Thyroid gland (tissue), 4 donors: Measurements from ENCODE around the gene REPIN1.

ENCODE experiments used
- CTCF ChIP-seq, 6 experiments: fragments of 200-600 bp in 3 of 6; fragments of 450-650 bp in 3 of 6; sonication (generic) in 3 of 6; IDR thresholded peaks; one replicate each; pipeline ENCODE4 v1.5.1; 2016 to 2019; ENCODE audit warnings: antibody characterized with exemption in 6 of 6, mild to moderate bottlenecking in 2 of 6, inconsistent platforms in 1 of 6, moderate library complexity in 1 of 6
- POLR2A ChIP-seq, 2 donors: fragments of 450-650 bp; IDR thresholded peaks; one replicate each; pipeline ENCODE4 v1.6.1; 2017; ENCODE audit warnings: antibody characterized with exemption in 2 of 2, mild to moderate bottlenecking in 2 of 2, moderate library complexity in 1 of 2

- TF ChIP-seq CTCF (IDR thresholded peaks at IDR 0.05) (no peak), POLR2A (IDR thresholded peaks at IDR 0.05) (no peak)
These were observed 41.5 kb downstream of the REPIN1 start for GRCh38 chr7:150410131-150410530.
